AG04450 (cell line): ENCODE results near the gene SLC16A13. TPM values are rescaled to one million over a fixed set of nuclear protein-coding genes. Genes with fewer than 3 reads are reported as not detected.

Experiments
- CTCF ChIA-PET: fragments of 300-600, 350-600 bp; formaldehyde crosslinking; extraction: SDS; loops from one replicate; lab custom pipeline; 2022; ENCODE audit warnings: antibody characterized with exemption, inconsistent platforms; lab: Charles Lee
- POLR2A ChIA-PET: fragments of 350-600 bp; formaldehyde crosslinking; extraction: SDS; loops from one replicate; lab custom pipeline; 2021; ENCODE audit warnings: antibody characterized with exemption, inconsistent platforms; lab: Yijun Ruan, JAX
- DNase-seq: peaks from one replicate; pipeline ENCODE4 v3.0.0-alpha.2; 2011; ENCODE audit warnings: low read depth, low spot score
- H3K27ac ChIP-seq: one replicate; pipeline ENCODE4 v1.5.1; 2012; ENCODE audit warnings: low read depth, low read length, control low read depth
- H3K27me3 ChIP-seq: one replicate; pipeline ENCODE4 v1.6.0; 2012; ENCODE audit warnings: low read length; ENCODE audit not compliant: control insufficient read depth, insufficient read depth
- H3K4me3 ChIP-seq: 2 replicates; pipeline ENCODE4 v1.5.1; 2011; ENCODE audit warnings: mild to moderate bottlenecking, low read depth, low read length, control low read depth
- H3K9me3 ChIP-seq: 2 replicates; pipeline ENCODE4 v1.5.1; 2012; ENCODE audit warnings: low read length; ENCODE audit not compliant: control insufficient read depth, insufficient read depth
- CTCF ChIP-seq: IDR thresholded peaks from 2 replicates; pipeline ENCODE4 v1.5.1; 2011; ENCODE audit warnings: low read depth, low read length, control low read depth, inconsistent platforms
- polyA plus RNA-seq: library from polyadenylated mRNA; depleted of rRNA; stranded (reverse); fragments of >200 nt; gene quantifications from 2 replicates; pipeline ENCODE4 v1.2.3, GENCODE V29; 2011

SLC16A13 gene
- polyA plus RNA-seq, 1 experiment, result 1.7 TPM

GRCh38 chr17:6998855-6999508 is 36.8 kb upstream of the SLC16A13 start:
- TF ChIP-seq CTCF, result no peak
- H3K4me3 ChIP-seq, result no peak overlapping the region
- H3K27ac ChIP-seq, result no peak overlapping the region
- H3K9me3 ChIP-seq, result peaks cover 6% of the 10 kb centered on the region; the same call in 1 of the 2 replicates
- H3K27me3 ChIP-seq, result peaks cover 3% of the 10 kb centered on the region
- DNase-seq, result no peak
- CTCF ChIA-PET, result interaction anchor here (0.5 to 2.5 kb wide), 4 partner anchors 23 to 128 kb away, joined by 4 to 12 read pairs (median 6); no protein-coding TSS in a partner anchor
- POLR2A ChIA-PET, result no interaction called here

GRCh38 chr17:7001318-7001961 is 34.4 kb upstream of the SLC16A13 start:
- Histone ChIP-seq H3K27ac (no peak overlapping the region), H3K9me3 (peaks cover 5% of the 10 kb centered on the region; the same call in 1 of the 2 replicates), H3K27me3 (no peaks in the 10 kb centered on the region), H3K4me3 (no peak overlapping the region)
- DNase-seq, result no peak
- TF ChIP-seq CTCF, result peak; percentile 62
- ChIA-PET CTCF (interaction anchor here (0.7 to 7.8 kb wide), 4 partner anchors 20 to 96 kb away, joined by 4 to 218 read pairs (median 102); no protein-coding TSS in a partner anchor), POLR2A (no interaction called here)

- no peak for DNase-seq
- Histone ChIP-seq H3K9me3 (no peaks in the 10 kb centered on the region), H3K27ac (no peak overlapping the region), H3K4me3 (no peak overlapping the region), H3K27me3 (no peaks in the 10 kb centered on the region)
- ChIA-PET CTCF (interaction anchor here (1.0 to 7.8 kb wide), 5 partner anchors 10 to 159 kb away, joined by 3 to 218 read pairs (median 28); partner anchors contain the start of gene RNASEK), POLR2A (no interaction called here)
- no peak for TF ChIP-seq CTCF
Measured at GRCh38 chr17:7002288-7003047, 33.3 kb upstream of the SLC16A13 start.

- POLR2A ChIA-PET, result interaction anchor here (1.1 kb wide), 1 partner anchor 89 kb away, joined by 3 read pairs; no protein-coding TSS in a partner anchor
- no peak for DNase-seq
- Histone ChIP-seq H3K4me3 (no peak overlapping the region), H3K9me3 (no peaks in the 10 kb centered on the region), H3K27me3 (no peaks in the 10 kb centered on the region), H3K27ac (no peak overlapping the region)
- TF ChIP-seq CTCF, result no peak
- CTCF ChIA-PET, result interaction anchor here (0.7 to 7.8 kb wide), 27 partner anchors 7 to 1412 kb away, joined by 3 to 218 read pairs (median 5); partner anchors contain the start of genes ALOX12, RNASEK and SLC16A13
Measured at GRCh38 chr17:7003745-7004144, 32.1 kb upstream of the SLC16A13 start.
